Keratinocyte (primary cell): ENCODE measurements around the gene NRP2. TPM values are rescaled to one million over a fixed set of nuclear protein-coding genes. Genes with fewer than 3 reads are reported as not detected.

Source experiments
- DNase-seq: peaks from one replicate; pipeline ENCODE4 v3.0.0-alpha.2; 2011; ENCODE audit warnings: low read depth, missing footprints, low spot score
- FAIRE-seq: peaks from 2 replicates; lab custom pipeline; 2011; peaks lifted over from hg19 to GRCh38; lab: Jason Lieb, UNC
- H2AFZ ChIP-seq: 2 replicates; pipeline ENCODE4 v1.6.0; 2012; ENCODE audit warnings: low read length, control low read depth, inconsistent platforms; ENCODE audit not compliant: control insufficient read depth
- H3K27ac ChIP-seq: 2 replicates; pipeline ENCODE4 v1.5.1; 2011; ENCODE audit warnings: low read length; ENCODE audit not compliant: control insufficient read depth, insufficient read depth
- H3K27me3 ChIP-seq: 3 replicates; pipeline ENCODE4 v1.6.0; 2011; ENCODE audit warnings: low read length; ENCODE audit not compliant: control insufficient read depth, insufficient read depth; ENCODE audit errors: extremely low read depth
- H3K36me3 ChIP-seq, 2 experiments: 2 replicates in 1 of 2; 3 replicates in 1 of 2; pipeline ENCODE4 v1.5.1; 2011; ENCODE audit warnings: low read length in 2 of 2, mild to moderate bottlenecking in 1 of 2; ENCODE audit not compliant: control insufficient read depth in 2 of 2, insufficient read depth in 2 of 2; ENCODE audit errors: extremely low read depth in 1 of 2
- H3K4me1 ChIP-seq: 3 replicates; pipeline ENCODE4 v1.5.1; 2011; ENCODE audit warnings: low read length; ENCODE audit not compliant: control insufficient read depth, insufficient read depth; ENCODE audit errors: extremely low read depth
- H3K4me2 ChIP-seq: 3 replicates; pipeline ENCODE4 v1.6.0; 2011; ENCODE audit warnings: low read depth, low read length; ENCODE audit not compliant: control insufficient read depth, insufficient read depth; ENCODE audit errors: extremely low read depth
- H3K4me3 ChIP-seq, 3 experiments: fragments of 200-600 bp in 1 of 3; sonication (generic) in 1 of 3; 2 replicates in 2 of 3; 3 replicates in 1 of 3; pipeline ENCODE4 v1.5.1; 2011 to 2016; ENCODE audit warnings: low read length in 3 of 3, mild to moderate bottlenecking in 3 of 3, control low read depth in 2 of 3, inconsistent platforms in 1 of 3, low read depth in 1 of 3, mixed read lengths in 1 of 3, mixed run types in 1 of 3, moderate library complexity in 1 of 3; ENCODE audit not compliant: control insufficient read depth in 2 of 3, insufficient read depth in 2 of 3; ENCODE audit errors: extremely low read depth in 1 of 3
- H3K79me2 ChIP-seq: 2 replicates; pipeline ENCODE4 v1.6.0; 2012; ENCODE audit warnings: low read length; ENCODE audit not compliant: control insufficient read depth, insufficient read depth
- H3K9ac ChIP-seq: 3 replicates; pipeline ENCODE4 v1.6.0; 2011; ENCODE audit warnings: low read length; ENCODE audit not compliant: control insufficient read depth, insufficient read depth; ENCODE audit errors: extremely low read depth
- H3K9me1 ChIP-seq: 3 replicates; pipeline ENCODE4 v1.6.0; 2011; ENCODE audit warnings: low read length; ENCODE audit not compliant: control insufficient read depth, insufficient read depth; ENCODE audit errors: extremely low read depth
- H3K9me3 ChIP-seq: 2 replicates; pipeline ENCODE4 v1.5.1; 2012; ENCODE audit warnings: low read depth, low read length; ENCODE audit not compliant: control insufficient read depth
- H4K20me1 ChIP-seq: 3 replicates; pipeline ENCODE4 v1.6.0; 2011; ENCODE audit warnings: low read length; ENCODE audit not compliant: control insufficient read depth, insufficient read depth; ENCODE audit errors: extremely low read depth
- CTCF ChIP-seq, 3 experiments: IDR thresholded peaks in 1 of 3; conservative IDR thresholded peaks in 1 of 3; optimal IDR thresholded peaks in 1 of 3; 2 replicates in 2 of 3; 3 replicates in 1 of 3; pipeline versions ENCODE3 to v1.5.1; 2011; ENCODE audit warnings: low read length in 3 of 3, mild to moderate bottlenecking in 3 of 3, moderate library complexity in 2 of 3, control low read depth in 1 of 3, inconsistent platforms in 1 of 3; ENCODE audit not compliant: insufficient read depth in 2 of 3; ENCODE audit errors: extremely low read depth in 1 of 3
- EZH2 ChIP-seq: IDR thresholded peaks from one replicate; pipeline ENCODE4 v1.6.1; 2012; ENCODE audit warnings: inconsistent platforms, mild to moderate bottlenecking, low read length, moderate library complexity
- dilution Hi-C: fragments of 300-500 bp; cut with MboI; formaldehyde crosslinking; loops from one replicate; pipeline ENCODE4 v1.7.0; 2020; ENCODE audit warnings: low sequenced_read_pairs; ENCODE audit not compliant: extremely low pct_ligation_motif_present
- polyA plus RNA-seq, 5 experiments: library from polyadenylated mRNA; depleted of rRNA in 3 of 5; stranded (reverse) in 3 of 5; stranded (forward) in 1 of 5; unstranded in 1 of 5; fragments of >200 nt; gene quantifications; 1 replicate in 1 of 5; 2 replicates in 3 of 5; 3 replicates in 1 of 5; pipeline versions ENCODE4 v1.2.1 to v1.2.3, GENCODE V29; 2011 to 2012; ENCODE audit warnings: missing spikeins in 2 of 5, low read depth in 1 of 5, low replicate concordance in 1 of 5

The NRP2 gene
- polyA plus RNA-seq, 1 donor (not counting 4 experiments of a cell fraction or from before 2014, with no cell fraction given): 20.6 TPM

DNA sequence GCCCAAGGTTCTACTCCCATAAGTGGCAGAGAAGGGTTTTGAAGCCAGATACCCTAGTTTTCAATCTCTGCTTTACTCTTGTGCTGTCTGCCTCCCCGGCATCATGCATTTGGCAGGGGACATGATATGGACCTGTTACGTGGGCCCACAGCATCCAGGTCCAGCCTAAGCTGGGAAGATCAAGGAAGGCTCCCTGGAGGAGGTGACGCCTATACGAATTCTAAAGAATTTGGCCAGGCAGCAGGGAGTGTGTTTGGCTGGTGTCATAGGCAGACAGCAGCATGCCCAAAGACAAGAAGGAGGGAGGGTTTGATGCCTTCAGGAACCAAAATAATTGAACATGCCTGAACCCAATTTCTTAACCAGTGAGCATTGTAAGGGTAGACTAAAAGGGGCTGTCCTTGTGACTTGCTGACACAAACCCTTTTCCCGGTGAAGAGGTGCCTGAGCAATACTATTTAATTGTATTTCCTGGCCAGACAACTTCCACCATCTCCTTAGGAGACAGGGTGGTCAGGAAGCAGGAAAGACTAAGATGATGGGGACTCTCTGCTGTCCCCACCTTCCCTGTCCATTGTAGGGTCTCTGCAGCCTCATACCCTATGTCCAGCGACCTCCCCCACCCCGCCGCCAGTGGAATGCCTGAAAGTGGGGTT, 21.3 kb downstream of the NRP2 start:
- Histone ChIP-seq H4K20me1 (no peaks in the 10 kb centered on the region), H3K4me2 (no peak overlapping the region), H3K9ac (no peak overlapping the region), H3K9me1 (no peaks in the 10 kb centered on the region), H3K36me3 (peaks cover 3 to 11% of the 10 kb centered on the region in 2 experiments), H3K27me3 (no peaks in the 10 kb centered on the region), H3K79me2 (peaks cover 22% of the 10 kb centered on the region), H3K9me3 (no peaks in the 10 kb centered on the region), H3K27ac (no peak overlapping the region), H3K4me3 (no peak overlapping the region), H3K4me1 (peaks cover 35% of the 10 kb centered on the region), H2AFZ (no peak overlapping the region)
- dilution Hi-C loops: no loop called here
- FAIRE-seq: no peak
- TF ChIP-seq CTCF (optimal IDR thresholded peaks at IDR 0.05 in 1 of 3, IDR thresholded peaks at IDR 0.05 in 1 of 3, conservative IDR thresholded peaks at IDR 0.05 in 1 of 3; ENCODE audit: extremely low read depth in 1 of 3, insufficient read depth in 2 of 3, low read length in 3 of 3) (no peak), EZH2 (no peak)
- no peak for DNase-seq

GRCh38 chr2:205704127-205704741, 21.9 kb downstream of the NRP2 start:
- dilution Hi-C loops: no loop called here
- no peaks in the 10 kb centered on the region for H3K9me3 ChIP-seq
- H3K36me3 ChIP-seq: peaks cover 3 to 11% of the 10 kb centered on the region in 2 experiments
- no peak overlapping the region for H3K4me3 ChIP-seq
- H3K79me2 ChIP-seq: peaks cover 22% of the 10 kb centered on the region
- DNase-seq (no peak), FAIRE-seq (no peak)
- no peak overlapping the region for H3K27ac ChIP-seq
- H3K4me2 ChIP-seq: no peak overlapping the region
- no peaks in the 10 kb centered on the region for H4K20me1 ChIP-seq
- TF ChIP-seq CTCF (optimal IDR thresholded peaks at IDR 0.05 in 1 of 3, IDR thresholded peaks at IDR 0.05 in 1 of 3, conservative IDR thresholded peaks at IDR 0.05 in 1 of 3; ENCODE audit: extremely low read depth in 1 of 3, insufficient read depth in 2 of 3, low read length in 3 of 3) (no peak), EZH2 (no peak)
- H2AFZ ChIP-seq: no peak overlapping the region
- H3K27me3 ChIP-seq: no peaks in the 10 kb centered on the region
- H3K9ac ChIP-seq: no peak overlapping the region
- peaks cover 35% of the 10 kb centered on the region for H3K4me1 ChIP-seq
- H3K9me1 ChIP-seq: no peaks in the 10 kb centered on the region
